Suprapubic skin (tissue), 4 donors: Measurements from ENCODE around the gene IFT172. TPM values are rescaled to one million over a fixed set of nuclear protein-coding genes. Genes with fewer than 3 reads are reported as not detected.

ENCODE experiments used
- DNase-seq, 2 donors: peaks; one replicate each; pipeline ENCODE4 v3.0.0-alpha.2; 2019; ENCODE audit warnings: low spot score in 2 of 2
- H3K27ac ChIP-seq: fragments of 200-600 bp; sonication (generic); one replicate; pipeline ENCODE4 v1.5.1; 2019
- H3K27me3 ChIP-seq: fragments of 200-600 bp; sonication (generic); one replicate; pipeline ENCODE4 v1.5.1; 2019
- H3K36me3 ChIP-seq: fragments of 200-600 bp; sonication (generic); one replicate; pipeline ENCODE4 v1.5.1; 2019
- H3K4me1 ChIP-seq: fragments of 200-600 bp; sonication (generic); one replicate; pipeline ENCODE4 v1.5.1; 2019
- H3K4me3 ChIP-seq: fragments of 200-600 bp; sonication (generic); one replicate; pipeline ENCODE4 v1.5.1; 2019; ENCODE audit warnings: mild to moderate bottlenecking
- H3K9me3 ChIP-seq: fragments of 200-600 bp; sonication (generic); one replicate; pipeline ENCODE4 v1.5.1; 2019
- EP300 ChIP-seq: sonication (generic); formaldehyde crosslinking; IDR thresholded peaks from one replicate; pipeline ENCODE4 v1.6.1; 2017; ENCODE audit warnings: antibody characterized with exemption
- POLR2A ChIP-seq, 2 donors: fragments of 450-650 bp; IDR thresholded peaks; one replicate each; pipeline ENCODE4 v1.6.1; 2017; ENCODE audit warnings: antibody characterized with exemption in 2 of 2, mild to moderate bottlenecking in 2 of 2, moderate library complexity in 2 of 2
- POLR2AphosphoS5 ChIP-seq, 3 donors: sonication (generic); formaldehyde crosslinking; IDR thresholded peaks; one replicate each; pipeline ENCODE4 v1.6.1; 2017; ENCODE audit warnings: antibody characterized with exemption in 3 of 3
- WGBS: methylation state at CpG from one replicate; pipeline ENCODE4 v1.1.5; 2018; 5-methylcytosine and 5-hydroxymethylcytosine counted together
- total RNA-seq, 4 donors: library from RNA; depleted of rRNA; stranded (reverse); fragments of >200 nt; gene quantifications; one replicate each; pipeline ENCODE4 v1.1.0, GENCODE V29; 2016
- TF ChIP-seq, protein P1 (sequence below), 2 donors: fragments of 200-600 bp in 1 of 2; fragments of 450-650 bp in 1 of 2; sonication (generic) in 1 of 2; IDR thresholded peaks; one replicate each; pipeline ENCODE4 v1.5.1; 2016 to 2019; ENCODE audit warnings: antibody characterized with exemption in 2 of 2, mild to moderate bottlenecking in 1 of 2, moderate library complexity in 1 of 2

The IFT172 gene
- total RNA-seq, 4 donors from 2014 or later, result 21.6 to 70.0 (median 27.4) TPM

DNA sequence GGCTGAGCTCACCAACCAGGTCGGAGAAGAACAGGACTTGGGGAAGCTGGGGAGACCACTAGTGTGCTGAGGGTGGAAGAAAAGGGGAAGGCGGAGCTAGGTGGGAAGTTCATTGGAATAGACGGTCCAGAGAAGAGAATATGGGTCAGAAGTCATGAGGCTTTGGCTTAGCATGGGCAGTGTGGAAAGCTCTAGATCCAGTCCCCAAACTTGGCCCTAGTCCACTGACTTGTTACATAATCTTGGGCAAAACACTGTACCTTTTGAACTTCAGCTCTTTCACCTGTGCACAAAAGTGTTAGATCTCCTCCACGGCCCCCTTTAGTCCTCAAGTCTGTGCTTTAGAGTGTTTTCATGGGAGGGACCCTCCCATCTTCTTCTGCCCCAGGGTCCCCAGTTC, 17.8 kb upstream of the IFT172 start:
- Histone ChIP-seq H3K9me3 (no peaks in the 10 kb centered on the region), H3K4me3 (no peak overlapping the region), H3K36me3 (no peaks in the 10 kb centered on the region), H3K4me1 (no peaks in the 10 kb centered on the region), H3K27ac (no peak overlapping the region), H3K27me3 (peaks cover 4% of the 10 kb centered on the region)
- TF ChIP-seq POLR2AphosphoS5 (IDR thresholded peaks at IDR 0.05) (no peak), EP300 (no peak), POLR2A (IDR thresholded peaks at IDR 0.05) (no peak)
- TF ChIP-seq, protein P1, sequence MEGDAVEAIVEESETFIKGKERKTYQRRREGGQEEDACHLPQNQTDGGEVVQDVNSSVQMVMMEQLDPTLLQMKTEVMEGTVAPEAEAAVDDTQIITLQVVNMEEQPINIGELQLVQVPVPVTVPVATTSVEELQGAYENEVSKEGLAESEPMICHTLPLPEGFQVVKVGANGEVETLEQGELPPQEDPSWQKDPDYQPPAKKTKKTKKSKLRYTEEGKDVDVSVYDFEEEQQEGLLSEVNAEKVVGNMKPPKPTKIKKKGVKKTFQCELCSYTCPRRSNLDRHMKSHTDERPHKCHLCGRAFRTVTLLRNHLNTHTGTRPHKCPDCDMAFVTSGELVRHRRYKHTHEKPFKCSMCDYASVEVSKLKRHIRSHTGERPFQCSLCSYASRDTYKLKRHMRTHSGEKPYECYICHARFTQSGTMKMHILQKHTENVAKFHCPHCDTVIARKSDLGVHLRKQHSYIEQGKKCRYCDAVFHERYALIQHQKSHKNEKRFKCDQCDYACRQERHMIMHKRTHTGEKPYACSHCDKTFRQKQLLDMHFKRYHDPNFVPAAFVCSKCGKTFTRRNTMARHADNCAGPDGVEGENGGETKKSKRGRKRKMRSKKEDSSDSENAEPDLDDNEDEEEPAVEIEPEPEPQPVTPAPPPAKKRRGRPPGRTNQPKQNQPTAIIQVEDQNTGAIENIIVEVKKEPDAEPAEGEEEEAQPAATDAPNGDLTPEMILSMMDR (IDR thresholded peaks at IDR 0.05), result no peak
- no peak for DNase-seq
- 79% methylated on average over 4 of the region's 4 CpGs for WGBS

DNA sequence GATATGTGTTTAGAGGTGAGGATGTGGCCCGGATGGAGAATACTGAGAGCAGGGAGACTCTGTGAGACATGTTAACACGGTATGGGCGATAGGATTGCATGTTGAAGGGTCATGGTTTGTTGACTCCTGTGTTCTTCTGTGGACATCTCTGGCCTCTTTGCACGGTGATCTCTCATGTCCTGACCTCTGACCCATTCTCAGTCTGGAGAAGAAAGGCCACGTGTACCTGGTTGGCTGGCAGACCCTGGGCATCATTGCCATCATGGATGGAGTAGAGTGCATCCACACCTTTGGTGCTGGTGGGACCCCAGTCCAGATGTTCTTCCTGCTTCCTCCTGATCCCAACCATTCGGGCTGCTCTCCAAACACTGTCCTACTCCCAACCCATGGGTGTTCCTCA, 17.0 kb upstream of the IFT172 start:
- Histone ChIP-seq H3K27me3 (peaks cover 4% of the 10 kb centered on the region), H3K27ac (no peak overlapping the region), H3K36me3 (no peaks in the 10 kb centered on the region), H3K9me3 (no peaks in the 10 kb centered on the region), H3K4me1 (no peaks in the 10 kb centered on the region), H3K4me3 (no peak overlapping the region)
- WGBS, result 90% methylated on average over 6 of the region's 6 CpGs
- DNase-seq, result no peak
- TF ChIP-seq POLR2AphosphoS5 (IDR thresholded peaks at IDR 0.05) (no peak), POLR2A (IDR thresholded peaks at IDR 0.05) (no peak), EP300 (no peak)
- TF ChIP-seq, protein P1 (IDR thresholded peaks at IDR 0.05), result no peak

DNA sequence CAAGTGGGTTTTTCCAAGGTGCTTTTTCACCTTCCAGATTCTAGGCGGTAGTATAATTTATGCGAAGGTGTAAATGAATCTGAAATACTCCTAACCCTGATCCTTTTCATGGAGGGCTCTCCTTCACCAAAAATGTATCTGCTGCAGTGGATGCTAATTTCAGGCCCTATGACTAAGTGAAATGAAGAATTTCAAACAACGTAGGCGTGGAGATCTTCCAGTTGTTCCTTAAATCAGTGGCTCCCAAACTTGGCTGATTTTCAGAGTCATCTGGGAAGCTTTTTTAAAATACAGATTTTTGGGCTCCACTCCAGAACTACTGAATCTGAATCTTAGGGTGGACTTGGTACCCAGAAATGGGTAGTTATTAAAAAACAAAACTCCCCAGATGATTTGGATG, 12.6 kb upstream of the IFT172 start:
- H3K4me1 ChIP-seq, result no peaks in the 10 kb centered on the region
- H3K4me3 ChIP-seq, result no peak overlapping the region
- no peak overlapping the region for H3K27ac ChIP-seq
- H3K36me3 ChIP-seq, result no peaks in the 10 kb centered on the region
- 81% methylated on average over 4 of the region's 4 CpGs for WGBS
- TF ChIP-seq POLR2AphosphoS5 (IDR thresholded peaks at IDR 0.05) (no peak), EP300 (no peak), POLR2A (IDR thresholded peaks at IDR 0.05) (no peak)
- TF ChIP-seq, protein P1 (IDR thresholded peaks at IDR 0.05), result no peak
- no peaks in the 10 kb centered on the region for H3K27me3 ChIP-seq
- DNase-seq, result no peak
- H3K9me3 ChIP-seq, result no peaks in the 10 kb centered on the region

DNA sequence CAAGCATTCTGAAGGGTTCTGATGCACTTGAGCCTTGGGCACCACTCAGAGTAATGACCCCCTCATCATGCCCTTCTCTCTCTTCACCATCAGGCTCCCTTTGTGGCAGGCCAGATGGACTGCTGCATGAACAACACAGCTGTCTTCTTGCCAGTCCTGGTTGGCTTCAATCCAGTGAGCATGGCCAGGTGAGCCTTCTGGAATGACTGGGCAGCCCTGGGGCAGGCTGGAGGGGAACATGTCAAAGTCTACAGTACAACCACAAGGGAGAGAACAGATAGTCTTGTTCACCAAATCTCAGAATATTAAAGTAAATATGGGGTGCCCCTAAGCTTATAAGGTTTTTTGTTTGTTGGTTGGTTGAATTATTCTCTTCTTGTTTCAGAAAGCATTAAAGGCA, 11.5 kb upstream of the IFT172 start:
- H3K4me3 ChIP-seq, result no peak overlapping the region
- no peaks in the 10 kb centered on the region for H3K36me3 ChIP-seq

DNA sequence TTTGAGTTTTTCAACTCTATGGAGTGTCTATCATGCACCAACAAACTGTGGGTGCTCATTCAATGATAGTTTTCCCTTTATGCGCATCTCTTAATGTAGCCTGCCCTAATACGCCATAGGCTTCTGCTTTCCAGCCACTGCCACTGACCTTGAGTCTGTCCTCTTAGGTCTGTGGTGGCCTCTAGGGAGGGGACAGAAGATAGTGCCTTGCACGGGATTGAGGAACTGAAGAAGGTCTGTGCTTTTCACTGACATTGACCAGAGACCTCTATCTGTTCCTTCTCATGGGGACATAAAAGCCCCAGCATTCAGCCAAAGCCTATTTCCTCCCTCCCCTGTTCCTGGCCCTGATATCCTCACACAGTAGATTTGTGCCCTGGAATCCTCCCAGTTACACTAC, 9.4 kb upstream of the IFT172 start:
- Histone ChIP-seq H3K4me1 (peaks cover 7% of the 10 kb centered on the region), H3K9me3 (no peaks in the 10 kb centered on the region), H3K4me3 (no peak overlapping the region), H3K36me3 (no peaks in the 10 kb centered on the region), H3K27me3 (no peaks in the 10 kb centered on the region), H3K27ac (no peak overlapping the region)
- WGBS, result 89% methylated on average over 3 of the region's 3 CpGs
- TF ChIP-seq EP300, result no peak
- TF ChIP-seq, protein P1 (IDR thresholded peaks at IDR 0.05), result no peak
- no peak for TF ChIP-seq POLR2A (IDR thresholded peaks at IDR 0.05)
- TF ChIP-seq POLR2AphosphoS5 (IDR thresholded peaks at IDR 0.05), result no peak
- no peak for DNase-seq

More for the DNA sequence above, 11.5 kb upstream of the IFT172 start:
- H3K27ac ChIP-seq, result no peak overlapping the region
- TF ChIP-seq POLR2A (IDR thresholded peaks at IDR 0.05) (no peak), POLR2AphosphoS5 (IDR thresholded peaks at IDR 0.05) (no peak), EP300 (no peak)
- TF ChIP-seq, protein P1 (IDR thresholded peaks at IDR 0.05), result no peak
- H3K27me3 ChIP-seq, result no peaks in the 10 kb centered on the region
- no peaks in the 10 kb centered on the region for H3K4me1 ChIP-seq
- H3K9me3 ChIP-seq, result no peaks in the 10 kb centered on the region
- no peak for DNase-seq
